ENCODE measurements around the gene VASP.

The VASP gene

GRCh38 chr19:45515081-45515624 is 7.9 kb downstream of the VASP start:
- DNase-seq (ENCODE audit: low spot score), result no peak

GRCh38 chr19:45515807-45516401 is 8.6 kb downstream of the VASP start:
- DNase-seq (ENCODE audit: low spot score), result no peak

GRCh38 chr19:45517238-45517637 is 10.0 kb downstream of the VASP start:
- DNase-seq (ENCODE audit: low spot score), result no peak

- DNase-seq (ENCODE audit: low spot score), result no peak
Observed at GRCh38 chr19:45517641-45518468, 10.6 kb downstream of the VASP start.

- no peak for DNase-seq (ENCODE audit: low spot score)
Observed at GRCh38 chr19:45518469-45518826, 11.2 kb downstream of the VASP start.

GRCh38 chr19:45522010-45522941 is 15.0 kb downstream of the VASP start:
- DNase-seq (ENCODE audit: low spot score), result no peak

- peak; percentile 91 for DNase-seq (ENCODE audit: low spot score)
Observed at GRCh38 chr19:45523642-45524256, 16.5 kb downstream of the VASP start.

GRCh38 chr19:45524575-45525129 is 17.4 kb downstream of the VASP start:
- DNase-seq (ENCODE audit: low spot score), result no peak

- peak; percentile 83 for DNase-seq (ENCODE audit: low spot score)
Observed at GRCh38 chr19:45526143-45526542, 18.9 kb downstream of the VASP start.

- no peak for DNase-seq (ENCODE audit: low spot score)
Observed at GRCh38 chr19:45526971-45527370, 19.7 kb downstream of the VASP start.

- DNase-seq (ENCODE audit: low spot score), result no peak
Observed at GRCh38 chr19:45527731-45528130, 20.5 kb downstream of the VASP start.

- DNase-seq (ENCODE audit: low spot score), result no peak
Observed at GRCh38 chr19:45528149-45528743, 21.0 kb downstream of the VASP start.

GRCh38 chr19:45528744-45529419 is 21.6 kb downstream of the VASP start:
- DNase-seq (ENCODE audit: low spot score), result peak; percentile 31

GRCh38 chr19:45529420-45529785 is 22.1 kb downstream of the VASP start:
- no peak for DNase-seq (ENCODE audit: low spot score)

GRCh38 chr19:45531349-45531748 is 24.1 kb downstream of the VASP start:
- no peak for DNase-seq (ENCODE audit: low spot score)

GRCh38 chr19:45539459-45539858 is 32.2 kb downstream of the VASP start:
- no peak for DNase-seq (ENCODE audit: low spot score)

GRCh38 chr19:45542234-45542668 is 35.0 kb downstream of the VASP start:
- DNase-seq (ENCODE audit: low spot score), result no peak

GRCh38 chr19:45547211-45547770 is 40.0 kb downstream of the VASP start:
- no peak for DNase-seq (ENCODE audit: low spot score)

- peak; percentile 61 for DNase-seq (ENCODE audit: low spot score)
Observed at GRCh38 chr19:45547965-45548609, 40.8 kb downstream of the VASP start.

GRCh38 chr19:45553464-45553863 is 46.2 kb downstream of the VASP start:
- no peak for DNase-seq (ENCODE audit: low spot score)

Data from GM03348 (cell line).